ENCODE measurements around the gene FNDC10.
"Not testable (repeated sequence)": the region's sequence is repeated elsewhere in the genome, so short reads cannot be mapped to it uniquely, and the experiment has no call there.

The FNDC10 gene

DNA sequence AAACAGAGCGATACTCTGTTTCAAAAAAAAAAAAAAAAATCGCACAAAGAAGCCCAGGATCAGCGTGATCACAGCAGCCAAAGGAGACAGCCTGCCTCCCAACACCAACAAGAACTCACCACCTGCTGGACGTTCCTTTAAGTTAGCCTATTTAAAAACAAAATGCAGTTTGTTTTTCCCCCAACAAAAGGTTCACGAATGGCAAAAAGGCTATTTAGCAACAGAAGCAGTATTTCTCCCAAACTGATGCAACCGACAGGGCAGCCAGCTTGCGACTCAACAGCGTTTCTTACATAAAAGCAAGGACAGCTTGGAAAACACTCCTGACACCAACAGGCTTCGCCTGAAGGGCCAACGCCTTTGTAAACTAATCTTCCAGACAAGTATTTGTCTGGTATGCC is 32.0 kb downstream of the FNDC10 start:
- DNase-seq (ENCODE audit: low read depth, low spot score), result peak; percentile 81

DNA sequence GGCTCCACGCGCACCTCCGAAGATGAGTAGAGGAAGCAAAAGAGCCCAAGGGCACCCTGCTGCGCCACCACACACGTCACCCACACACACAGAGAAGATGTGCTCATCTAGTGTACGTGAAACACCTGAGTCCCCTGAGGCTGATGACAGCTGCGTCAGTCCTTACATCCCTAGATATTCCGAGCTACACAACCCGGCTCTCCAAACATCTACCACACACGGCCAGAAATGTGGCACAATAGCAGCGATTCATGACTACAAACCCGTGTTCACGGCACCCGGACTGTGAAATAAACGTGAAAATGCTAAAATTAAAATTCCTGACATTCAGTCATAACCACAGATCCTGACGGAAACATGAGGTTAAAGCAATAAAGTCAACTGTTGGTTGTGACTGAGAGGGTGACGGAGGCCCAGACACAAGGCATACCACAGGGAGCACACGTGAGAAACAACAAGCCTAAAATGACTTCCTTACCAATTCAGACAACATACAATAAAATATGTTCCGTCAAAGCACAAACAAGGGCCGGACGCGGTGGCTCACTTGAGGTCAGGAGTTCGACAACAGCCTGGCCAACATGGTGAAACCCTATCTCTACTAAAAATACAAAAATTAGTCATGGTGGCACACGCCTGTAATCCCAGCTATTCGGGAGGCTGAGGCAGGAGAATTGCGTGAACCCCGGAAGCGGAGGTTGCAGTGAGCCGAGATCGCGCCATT is 32.6 kb downstream of the FNDC10 start:
- DNase-seq (ENCODE audit: low read depth, low spot score), result no peak

- no peak for DNase-seq (ENCODE audit: low read depth, low spot score)
Observed at GRCh38 chr1:1565340-1565739, 34.6 kb downstream of the FNDC10 start.

- no peak for DNase-seq (ENCODE audit: low read depth, low spot score)
Observed at GRCh38 chr1:1564268-1564667, 35.7 kb downstream of the FNDC10 start.

DNA sequence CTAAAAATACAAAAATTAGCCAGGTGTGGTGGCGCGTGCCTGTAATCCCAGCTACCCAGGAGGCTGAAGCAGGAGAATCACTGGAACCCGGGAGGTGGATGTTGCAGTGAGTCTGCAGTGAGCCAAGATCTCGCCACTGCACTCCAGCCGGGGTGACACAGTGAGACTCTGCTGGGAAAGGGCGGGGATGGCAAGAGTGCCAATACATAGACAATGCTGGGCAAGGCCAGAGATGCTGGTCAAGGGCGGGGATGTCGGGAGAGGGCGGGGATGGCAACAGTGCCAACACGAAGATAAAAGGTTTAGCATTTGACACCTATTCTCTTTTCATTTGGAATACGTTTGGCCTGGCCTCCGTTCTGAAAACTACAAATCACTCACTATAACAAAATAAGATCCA is 36.2 kb downstream of the FNDC10 start:
- no peak for DNase-seq (ENCODE audit: low read depth, low spot score)

- DNase-seq (ENCODE audit: low read depth, low spot score), result no peak
Observed at GRCh38 chr1:1562556-1563195, 37.3 kb downstream of the FNDC10 start.

GRCh38 chr1:1561801-1562470 is 38.0 kb downstream of the FNDC10 start:
- no peak for DNase-seq (ENCODE audit: low read depth, low spot score)

GRCh38 chr1:1560178-1560577 is 39.8 kb downstream of the FNDC10 start:
- DNase-seq (ENCODE audit: low read depth, low spot score), result no peak

DNA sequence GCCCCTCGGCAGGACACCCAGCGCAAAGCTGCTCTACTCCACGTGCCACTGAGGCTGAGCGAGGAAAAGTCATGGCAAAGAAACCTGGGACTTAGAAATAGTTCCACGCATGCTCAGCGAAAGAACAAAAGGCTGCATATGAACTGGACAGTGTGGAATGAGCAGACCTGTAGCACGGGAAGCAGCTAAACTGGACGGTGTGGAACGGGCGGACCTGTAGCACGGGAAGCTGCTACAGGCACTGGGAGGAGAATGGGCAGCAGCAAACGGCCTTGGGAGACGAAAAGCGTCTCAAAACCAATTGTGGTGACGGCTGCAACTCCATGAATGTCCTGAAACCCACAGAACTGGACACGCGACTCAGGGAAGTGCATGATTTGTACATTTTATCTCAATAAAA is 40.9 kb downstream of the FNDC10 start:
- no peak for DNase-seq (ENCODE audit: low read depth, low spot score)

DNA sequence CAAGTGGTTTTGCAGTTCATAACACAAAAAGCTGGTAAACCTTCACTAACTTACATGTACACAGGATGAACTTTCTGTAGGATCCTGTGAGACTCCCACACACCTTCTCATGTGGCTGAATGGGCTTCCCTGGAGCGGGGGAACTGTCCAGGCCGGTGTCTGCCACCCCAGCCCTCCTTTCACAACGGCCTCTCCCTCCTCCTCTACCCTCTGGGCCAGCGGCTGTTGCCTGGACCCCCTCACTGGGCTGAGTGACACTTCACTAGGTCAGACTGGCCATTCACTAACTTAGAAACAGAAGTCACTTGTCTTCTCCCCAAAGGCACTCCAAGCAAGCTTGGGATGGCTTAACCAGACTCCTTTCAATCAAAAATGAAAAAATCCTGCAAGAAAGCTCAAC is 41.3 kb downstream of the FNDC10 start:
- DNase-seq (ENCODE audit: low read depth, low spot score), result no peak

- not testable (repeated sequence) for DNase-seq (ENCODE audit: low read depth, low spot score)
Observed at GRCh38 chr1:1557688-1558087, 42.2 kb downstream of the FNDC10 start.

DNA sequence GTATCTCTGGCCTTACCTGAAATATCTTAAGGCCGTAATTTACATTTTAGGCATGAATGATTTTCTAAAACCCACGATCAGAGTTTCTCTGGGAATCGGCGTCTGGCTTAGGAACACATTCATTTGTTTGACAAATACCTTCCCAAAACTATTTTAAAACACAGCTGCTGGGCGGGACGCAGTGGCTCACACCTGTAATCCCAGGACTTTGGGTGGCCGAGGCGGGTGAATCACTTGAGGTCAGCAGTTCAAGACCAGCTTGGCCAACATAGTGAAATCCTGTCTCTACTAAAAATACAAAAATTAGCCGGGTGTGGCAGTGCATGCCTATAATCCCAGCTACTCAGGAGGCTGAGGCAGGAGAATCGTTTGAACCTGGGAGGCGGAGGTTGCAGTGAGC is 43.0 kb downstream of the FNDC10 start:
- DNase-seq (ENCODE audit: low read depth, low spot score), result not testable (repeated sequence)

GRCh38 chr1:1556505-1556904 is 43.4 kb downstream of the FNDC10 start:
- no peak for DNase-seq (ENCODE audit: low read depth, low spot score)

- DNase-seq (ENCODE audit: low read depth, low spot score), result peak; percentile 63
Observed at GRCh38 chr1:1554926-1555915, 44.7 kb downstream of the FNDC10 start.

GRCh38 chr1:1554550-1554925 is 45.4 kb downstream of the FNDC10 start:
- no peak for DNase-seq (ENCODE audit: low read depth, low spot score)

DNA sequence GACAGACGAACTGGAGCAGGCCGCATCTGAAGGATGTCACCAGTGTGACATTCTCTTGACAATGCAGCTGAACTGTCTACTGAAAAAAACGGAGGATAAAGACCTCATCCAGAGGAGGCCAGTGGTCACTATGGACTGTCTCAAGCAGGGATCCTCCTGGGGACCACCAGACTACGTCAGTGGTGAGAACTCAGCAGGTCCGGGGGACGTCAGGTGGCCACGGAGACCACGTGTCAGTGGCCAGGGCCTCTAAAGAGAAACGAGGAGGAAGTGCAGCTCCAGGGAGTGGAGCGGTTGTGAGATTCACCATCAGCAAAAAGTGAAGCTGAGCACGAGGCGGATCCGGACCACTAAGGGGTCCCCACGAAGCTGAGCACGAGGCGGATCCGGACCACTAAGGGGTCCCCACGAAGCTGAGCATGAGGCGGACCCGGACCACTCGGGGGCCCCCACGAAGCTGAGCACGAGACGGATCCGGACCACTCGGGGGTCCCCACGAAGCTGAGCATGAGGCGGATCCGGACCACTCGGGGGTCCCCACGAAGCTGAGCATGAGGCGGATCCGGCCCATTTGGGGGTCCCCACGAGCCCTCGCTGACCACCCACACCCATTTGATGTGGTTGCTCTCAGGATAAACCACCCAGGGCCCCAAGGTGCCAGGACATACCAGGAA is 46.0 kb downstream of the FNDC10 start:
- DNase-seq (ENCODE audit: low read depth, low spot score), result no peak

- no peak for DNase-seq (ENCODE audit: low read depth, low spot score)
Observed at GRCh38 chr1:1552263-1552639, 47.7 kb downstream of the FNDC10 start.

DNA sequence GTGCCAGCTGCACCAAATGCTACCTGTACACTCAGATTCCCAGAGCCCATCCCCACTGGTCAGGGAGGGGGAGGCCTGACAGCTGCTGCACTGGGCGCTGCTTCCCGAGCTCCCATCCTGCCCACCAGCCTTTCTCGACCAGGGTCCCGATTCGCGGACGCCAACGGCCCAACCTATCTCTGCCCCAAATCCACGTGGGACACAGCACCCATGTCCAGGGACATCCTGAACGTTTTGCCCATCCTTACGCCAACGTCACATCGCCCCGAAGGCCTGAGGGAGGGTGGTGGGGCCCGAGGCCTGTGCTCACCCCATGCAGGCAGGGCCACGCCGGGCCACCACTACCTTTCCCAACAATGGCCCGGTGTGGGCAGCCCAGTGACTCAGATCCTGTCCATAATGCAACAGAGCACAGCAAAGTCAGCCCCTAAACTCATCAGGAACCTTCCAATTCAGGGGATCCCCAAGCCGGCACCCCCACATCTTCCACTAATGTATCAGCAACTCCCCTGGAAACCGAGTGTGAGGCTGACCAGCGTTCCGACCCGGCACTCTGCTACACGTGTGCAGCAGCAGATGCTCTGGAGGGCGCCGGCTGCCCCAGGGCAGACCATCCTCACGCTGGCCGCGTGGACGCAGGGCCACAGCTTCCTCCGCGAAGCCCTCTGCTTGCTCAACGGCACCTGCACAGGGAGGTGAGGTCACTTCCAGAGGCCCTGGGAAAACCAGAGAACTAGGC is 48.2 kb downstream of the FNDC10 start:
- no peak for DNase-seq (ENCODE audit: low read depth, low spot score)

DNA sequence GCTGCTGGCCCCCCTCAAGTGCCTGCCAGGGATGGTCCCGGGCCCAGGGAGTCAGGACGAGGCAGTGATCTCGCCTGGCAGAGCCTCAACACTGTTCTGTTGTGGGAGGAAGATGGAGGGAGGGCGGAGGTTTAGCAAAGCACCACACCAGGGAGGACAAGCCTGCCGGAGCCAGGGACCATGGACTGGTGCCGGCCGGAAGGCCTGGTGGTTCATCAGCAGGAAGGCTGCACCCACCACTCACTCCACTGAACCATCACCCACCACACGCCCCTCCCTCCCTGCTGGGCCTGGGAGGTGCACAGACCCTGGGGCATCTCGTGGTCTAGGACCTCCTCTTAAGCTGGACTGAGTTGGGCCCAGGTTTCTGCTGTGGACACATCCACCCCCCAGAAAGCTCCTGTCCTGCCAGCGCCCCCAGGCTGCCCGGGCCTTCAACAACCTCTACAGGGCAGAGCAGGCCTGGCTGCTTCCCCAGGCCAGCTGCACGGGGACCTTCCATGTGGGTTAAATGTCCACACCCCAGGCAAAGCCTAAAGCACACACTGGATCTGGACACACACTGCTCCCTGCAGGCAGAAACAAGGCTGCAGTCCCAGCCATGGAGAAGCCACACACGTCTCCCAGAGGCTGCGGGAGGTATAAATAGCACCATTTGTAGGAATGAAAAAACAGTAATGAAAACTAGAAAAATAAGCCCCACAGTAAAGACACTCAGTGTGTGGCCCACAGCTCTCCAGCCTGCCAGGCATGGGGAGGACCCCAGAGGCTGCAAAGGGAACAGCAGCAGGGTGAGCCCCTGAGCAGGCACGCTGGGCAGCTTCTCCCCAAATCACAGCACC is 49.1 kb downstream of the FNDC10 start:
- DNase-seq (ENCODE audit: low read depth, low spot score), result peak; percentile 63

GRCh38 chr1:1550087-1550486 is 49.8 kb downstream of the FNDC10 start:
- no peak for DNase-seq (ENCODE audit: low read depth, low spot score)
